Stimulated activated CD8-positive, alpha-beta memory T cell treated with anti-CD3 and anti-CD28 coated beads, Interleukin-7, amount 100 ng/mL, for 24 hours (primary cell): ENCODE results near the gene TNS4.

ENCODE experiments used
- DNase-seq: peaks from one replicate; pipeline ENCODE4 v3.0.0-alpha.2; 2020; ENCODE audit warnings: low read depth

The TNS4 gene

DNA sequence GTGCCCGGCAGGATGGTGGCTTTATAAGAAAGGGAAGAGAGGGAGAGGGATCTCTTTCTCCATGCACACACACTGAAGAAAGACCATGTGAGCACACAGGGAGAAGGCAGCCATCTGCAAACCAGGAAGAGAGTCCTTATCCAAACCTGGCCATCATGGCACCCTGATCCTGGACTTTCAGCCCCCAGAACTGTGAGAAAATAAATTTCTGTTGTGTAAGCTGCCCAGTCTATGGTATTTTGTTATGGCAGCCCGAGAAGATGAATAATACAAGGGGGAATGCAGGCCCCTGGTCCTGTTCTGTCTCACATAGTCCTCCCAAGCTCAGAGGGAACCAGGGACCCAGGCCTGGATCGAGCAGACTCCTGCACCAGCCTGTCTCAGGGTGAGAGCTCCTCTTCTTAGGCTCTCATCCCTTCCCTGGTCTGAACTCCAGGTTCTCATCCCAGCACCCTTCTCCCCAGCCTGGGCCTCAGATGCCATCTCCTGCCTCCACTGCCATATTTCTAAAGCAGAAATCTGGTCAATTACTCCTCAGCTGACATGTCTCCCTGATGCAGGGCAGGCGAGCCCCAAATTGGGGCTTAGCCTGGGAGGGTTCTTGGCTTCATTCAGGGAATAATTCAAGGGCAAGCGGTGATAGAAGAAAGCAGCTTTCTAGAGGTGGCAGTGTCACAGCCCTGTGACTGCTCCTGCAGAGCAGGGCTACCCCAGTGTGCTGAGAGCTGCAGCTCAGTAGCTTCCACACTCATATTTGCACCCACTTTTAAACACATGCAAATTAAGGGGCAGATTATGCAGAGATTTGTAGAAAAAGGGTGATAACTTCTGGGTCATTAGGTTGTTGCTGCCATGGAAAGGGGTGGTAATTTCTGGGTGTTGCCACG is 29.3 kb downstream of the TNS4 start:
- no peak for DNase-seq

DNA sequence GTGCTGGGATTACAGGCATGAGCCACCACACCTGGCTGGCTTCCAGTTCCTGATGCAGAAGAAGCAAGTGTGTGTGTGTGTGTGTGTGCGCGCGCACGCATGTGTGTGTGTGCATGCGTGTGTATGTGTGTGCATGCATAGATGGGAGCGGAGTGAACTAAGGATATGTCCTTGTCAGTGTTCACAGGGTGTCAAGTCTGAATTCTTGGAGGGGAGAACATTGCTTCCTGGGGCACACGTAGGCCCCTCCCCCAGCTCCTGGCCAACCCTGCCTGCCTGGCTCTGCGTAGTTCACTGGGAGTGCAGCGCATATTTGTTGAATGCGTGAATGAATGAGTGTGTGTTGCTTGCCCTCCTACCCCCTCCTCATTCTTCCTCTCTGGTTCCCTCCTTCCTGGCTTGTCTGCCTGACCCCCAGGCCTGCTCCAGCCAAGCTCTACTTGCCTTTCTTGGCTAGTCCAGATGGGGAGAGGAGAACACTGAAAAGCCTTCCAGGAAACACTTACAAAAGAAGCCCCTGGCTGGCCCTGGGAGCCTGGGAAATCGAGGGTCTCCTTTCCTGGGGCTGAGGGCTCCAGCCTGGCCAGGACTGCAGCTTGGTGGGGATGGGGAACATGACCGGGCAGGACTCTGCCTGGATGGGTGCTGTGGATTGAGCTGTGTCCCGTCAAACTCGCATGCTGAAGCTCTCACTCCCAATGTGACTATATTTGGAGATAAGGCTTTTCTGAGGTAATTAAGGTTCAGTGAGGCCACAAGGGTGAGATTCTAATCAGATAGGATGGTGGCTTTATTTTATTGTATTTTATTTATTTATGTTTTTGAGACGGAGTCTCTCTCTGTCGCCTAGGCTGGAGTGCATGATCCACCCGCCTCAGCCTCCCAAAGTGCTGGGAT is 30.2 kb downstream of the TNS4 start:
- DNase-seq = no peak

DNA sequence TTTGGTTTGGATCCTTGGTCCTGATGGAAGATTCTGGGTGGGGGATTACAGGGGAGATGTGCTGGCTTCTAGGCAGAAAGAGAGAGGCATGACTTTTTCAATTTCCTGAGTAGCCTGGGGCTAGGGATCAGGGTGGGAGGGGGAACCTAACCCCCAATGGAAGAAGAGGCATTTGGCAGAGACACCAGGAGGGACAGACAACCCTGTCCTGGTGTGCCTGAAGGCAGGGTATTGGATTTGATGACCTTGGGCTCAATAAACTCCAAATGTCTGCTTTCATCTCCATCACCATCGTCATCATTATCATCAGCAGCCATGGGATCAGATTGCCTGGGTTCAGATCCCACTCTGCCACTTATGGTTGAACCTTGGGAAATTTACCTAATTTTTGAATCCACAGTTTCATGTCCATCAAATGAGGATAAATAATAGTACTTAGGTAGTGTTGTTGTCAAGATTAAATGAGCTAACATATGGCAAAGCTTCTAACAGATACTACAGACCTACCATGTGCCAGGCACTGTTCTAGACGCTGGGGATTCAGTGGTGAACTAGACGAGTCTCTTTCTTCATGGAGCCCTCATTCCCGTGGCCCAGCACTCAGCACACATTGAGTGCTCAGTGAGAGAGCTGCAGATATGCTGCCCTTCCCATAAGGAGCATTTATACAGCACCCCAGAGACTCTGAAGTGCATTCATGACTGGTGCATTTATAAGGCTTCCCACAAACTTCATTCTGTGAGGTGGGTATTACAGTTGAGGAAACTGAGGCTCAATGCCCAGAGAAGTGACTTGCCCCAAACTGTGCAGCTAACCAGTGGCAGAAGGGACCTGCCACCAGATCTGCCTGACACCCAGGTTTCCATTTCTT is 31.4 kb downstream of the TNS4 start:
- DNase-seq = no peak

- no peak for DNase-seq
These were observed 32.9 kb downstream of the TNS4 start for GRCh38 chr17:40468560-40468959.

DNA sequence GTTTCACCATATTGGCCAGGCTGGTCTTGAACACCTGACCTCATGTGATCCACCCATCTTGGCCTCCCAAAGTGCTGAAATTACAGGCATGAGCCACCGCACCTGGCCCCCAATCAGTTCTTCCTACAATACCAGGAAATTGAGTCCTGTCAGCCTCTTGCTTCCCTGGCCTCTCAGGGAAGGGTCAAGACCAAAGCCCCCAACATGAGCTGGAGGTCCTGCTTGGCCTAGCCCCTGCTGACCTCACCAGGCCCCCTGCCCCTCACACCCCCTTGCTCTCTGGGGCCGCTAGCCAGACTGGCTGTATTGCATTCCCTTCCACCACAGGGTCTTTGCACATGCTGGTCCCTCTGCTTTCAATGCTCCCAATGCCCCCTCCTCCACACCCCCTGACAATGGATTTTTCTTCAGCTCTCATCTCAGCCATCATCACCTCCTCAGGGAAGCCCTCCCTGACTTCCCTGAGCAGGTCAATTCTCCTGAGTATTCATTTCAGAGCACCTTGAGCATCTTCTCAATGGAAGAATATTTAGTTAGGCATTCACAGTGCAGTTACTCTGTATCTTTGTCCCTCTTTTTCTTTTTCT is 34.0 kb downstream of the TNS4 start:
- DNase-seq = no peak

- no peak for DNase-seq
These were observed 35.0 kb downstream of the TNS4 start for GRCh38 chr17:40466298-40466971.

DNA sequence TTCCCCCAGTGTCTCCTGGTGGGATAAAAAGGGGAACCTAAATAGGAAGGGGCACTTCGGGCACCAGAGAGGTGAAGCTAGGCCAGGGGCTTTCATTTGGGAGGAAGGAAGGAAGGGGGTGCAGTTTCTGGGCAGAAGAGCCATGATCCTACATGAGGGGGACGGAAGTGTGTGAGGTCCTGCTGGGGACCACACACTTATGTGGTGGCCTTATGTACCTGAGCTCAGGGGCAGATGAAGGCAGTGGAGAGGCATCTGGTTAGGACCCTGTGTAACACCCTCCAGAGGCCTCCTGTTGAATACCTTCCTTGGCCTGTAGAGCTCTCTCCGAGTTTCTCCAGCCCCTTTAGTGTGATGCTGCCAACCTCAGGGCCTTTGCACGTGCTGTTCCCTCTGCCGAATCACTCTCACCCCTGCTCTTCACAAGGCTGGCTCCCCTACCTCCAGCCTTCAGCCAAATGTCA is 37.0 kb downstream of the TNS4 start:
- no peak for DNase-seq

GRCh38 chr17:40463122-40463550 is 38.3 kb downstream of the TNS4 start:
- DNase-seq = no peak

DNA sequence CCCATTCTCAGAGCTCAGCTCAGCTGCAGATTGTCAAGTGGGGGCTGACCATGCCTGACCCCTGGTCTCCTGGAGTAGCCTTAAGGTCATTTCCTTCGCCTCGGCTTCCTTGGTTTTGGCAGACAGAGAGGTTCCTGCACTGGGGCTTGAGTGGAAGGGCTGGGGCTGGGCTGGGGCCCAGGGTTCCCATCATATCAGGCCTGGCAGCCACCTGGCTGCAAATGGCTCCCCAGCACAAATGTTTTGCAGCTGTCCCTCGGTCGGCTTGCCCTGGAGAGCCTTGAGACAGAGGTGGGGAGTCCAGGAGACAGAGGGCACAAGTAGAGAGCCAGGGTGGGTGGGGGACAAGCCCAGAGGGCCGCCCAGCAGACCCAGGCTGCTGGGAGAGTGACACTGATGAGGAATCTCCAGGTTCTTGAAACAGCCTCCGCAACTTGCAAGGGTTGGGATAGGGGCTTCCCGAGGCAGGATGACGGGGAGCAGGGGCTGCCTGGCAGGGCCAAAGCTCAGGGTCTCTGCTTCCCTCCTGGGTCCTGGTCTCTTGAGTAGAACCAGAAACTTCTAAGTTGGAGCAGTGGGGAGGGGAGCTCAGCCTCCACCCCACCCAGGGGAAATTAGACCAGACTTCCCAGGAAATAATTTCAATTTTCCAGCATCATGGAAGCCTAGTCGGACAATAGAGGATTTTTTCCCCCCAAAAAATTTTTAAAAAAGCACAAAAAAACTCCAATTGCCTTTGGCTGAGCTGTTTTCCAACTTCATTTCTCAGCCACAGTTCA is 38.9 kb downstream of the TNS4 start:
- no peak for DNase-seq

DNA sequence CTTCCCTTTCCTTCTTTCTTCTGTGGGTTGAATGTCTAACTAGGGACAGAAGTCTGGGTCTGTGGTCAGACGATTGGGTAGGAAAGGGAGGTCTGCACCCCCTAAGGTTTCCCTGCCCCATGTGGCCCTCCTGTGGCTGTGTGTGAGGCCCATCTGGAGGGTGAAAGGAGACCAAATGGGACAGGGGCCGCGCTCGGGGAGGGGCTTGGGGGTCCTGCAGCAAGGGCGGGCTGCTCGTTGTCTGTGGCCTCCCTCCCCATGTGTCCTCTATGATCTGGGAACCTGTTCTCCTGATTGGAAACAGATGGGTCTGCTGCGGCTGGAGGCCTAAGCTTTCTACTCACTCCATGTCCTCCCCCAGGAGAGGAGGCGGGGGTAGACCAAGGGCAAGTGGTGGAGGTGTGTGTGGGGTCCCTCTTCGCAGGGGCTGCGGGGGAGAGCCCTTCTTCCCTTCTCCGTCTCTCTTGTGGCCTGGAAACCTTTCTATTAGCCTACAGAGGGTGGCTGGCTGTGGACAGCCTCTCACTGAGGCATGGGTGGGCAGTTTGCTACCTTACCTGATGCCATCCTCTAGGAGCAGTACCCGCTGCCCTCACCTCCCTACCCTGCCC is 39.6 kb downstream of the TNS4 start:
- DNase-seq = no peak

DNA sequence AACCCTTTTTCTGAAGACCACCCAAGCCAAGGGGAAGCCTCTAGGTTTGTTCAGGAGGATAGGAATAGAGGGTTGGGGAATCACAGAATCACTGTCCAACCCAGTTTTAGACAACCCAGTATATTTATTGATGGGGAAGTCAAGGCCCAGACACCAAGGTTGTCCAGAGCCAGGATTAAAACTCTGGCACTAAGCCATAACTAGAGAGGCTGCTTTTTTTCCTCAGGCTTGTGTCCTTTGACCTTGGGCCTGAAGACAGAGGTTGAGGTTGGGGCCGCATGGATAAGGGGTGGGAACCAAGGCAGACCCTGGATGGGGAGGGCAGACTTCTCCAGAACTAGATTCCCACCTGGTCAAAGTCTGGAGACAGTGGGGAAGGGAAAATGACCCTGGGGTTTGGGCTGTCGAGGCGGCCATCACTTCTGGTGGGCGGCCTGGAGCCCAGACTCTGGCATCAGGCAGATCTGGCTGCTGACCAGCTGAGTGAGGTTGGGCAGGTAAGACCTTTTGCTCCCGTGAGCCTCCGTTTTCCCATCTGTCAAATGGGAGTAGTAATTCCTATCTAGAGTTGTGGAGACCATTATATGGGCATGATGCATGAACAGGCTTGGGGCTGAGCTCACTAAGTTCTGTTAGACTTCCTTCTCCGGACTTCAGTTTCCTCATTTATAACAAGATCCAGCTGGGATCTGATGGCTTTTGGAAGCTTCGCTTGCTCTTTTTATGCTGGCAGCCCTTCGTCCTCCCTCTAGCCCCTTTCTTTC is 40.3 kb downstream of the TNS4 start:
- DNase-seq = no peak

GRCh38 chr17:40460604-40460967 is 40.8 kb downstream of the TNS4 start:
- DNase-seq = no peak

DNA sequence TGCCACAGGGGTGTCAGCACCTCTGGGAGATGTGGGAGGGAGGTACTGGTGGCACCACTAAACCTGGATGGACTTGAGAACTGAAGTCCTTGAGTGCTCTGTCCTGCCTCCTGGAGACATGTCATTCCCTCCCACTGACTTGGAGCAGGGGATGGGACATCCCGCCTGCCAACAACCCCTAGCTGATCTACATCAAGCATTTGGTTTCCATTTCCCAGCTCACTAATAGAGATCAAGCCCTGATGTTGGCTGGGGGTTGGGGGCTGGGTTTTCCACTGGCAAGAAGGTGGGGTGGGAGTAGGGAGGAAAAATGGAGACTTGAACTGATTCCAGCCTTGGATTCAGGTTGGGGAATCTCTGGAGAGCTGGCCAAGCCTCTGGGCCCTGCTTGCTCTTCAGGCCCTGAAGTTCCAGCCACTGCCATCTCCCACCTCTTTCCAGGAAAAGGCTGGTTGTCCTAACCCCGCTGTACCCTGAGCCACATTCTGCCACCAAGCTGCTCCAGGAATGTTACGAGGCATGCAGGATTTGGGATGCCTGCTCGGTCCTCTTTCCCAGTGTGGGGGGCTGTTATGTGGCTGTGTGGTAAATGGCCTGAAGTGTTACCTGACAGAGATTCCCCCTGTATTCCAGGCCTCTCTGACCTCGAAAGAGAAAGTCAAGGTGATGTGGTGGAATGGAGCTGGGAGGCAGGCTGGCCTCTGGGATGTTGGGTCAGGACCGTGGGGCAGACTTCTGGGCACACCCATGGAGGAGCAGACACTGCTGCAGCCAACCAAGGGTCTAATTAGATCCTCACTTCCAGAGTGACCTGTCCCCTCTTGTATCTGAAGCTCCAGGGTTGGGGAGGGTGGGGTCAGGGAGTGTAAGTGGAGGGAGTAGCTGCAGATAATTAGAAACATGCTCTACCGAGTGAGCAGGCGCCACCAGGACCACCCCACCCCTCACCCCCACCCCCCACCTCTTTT is 41.5 kb downstream of the TNS4 start:
- no peak for DNase-seq

DNA sequence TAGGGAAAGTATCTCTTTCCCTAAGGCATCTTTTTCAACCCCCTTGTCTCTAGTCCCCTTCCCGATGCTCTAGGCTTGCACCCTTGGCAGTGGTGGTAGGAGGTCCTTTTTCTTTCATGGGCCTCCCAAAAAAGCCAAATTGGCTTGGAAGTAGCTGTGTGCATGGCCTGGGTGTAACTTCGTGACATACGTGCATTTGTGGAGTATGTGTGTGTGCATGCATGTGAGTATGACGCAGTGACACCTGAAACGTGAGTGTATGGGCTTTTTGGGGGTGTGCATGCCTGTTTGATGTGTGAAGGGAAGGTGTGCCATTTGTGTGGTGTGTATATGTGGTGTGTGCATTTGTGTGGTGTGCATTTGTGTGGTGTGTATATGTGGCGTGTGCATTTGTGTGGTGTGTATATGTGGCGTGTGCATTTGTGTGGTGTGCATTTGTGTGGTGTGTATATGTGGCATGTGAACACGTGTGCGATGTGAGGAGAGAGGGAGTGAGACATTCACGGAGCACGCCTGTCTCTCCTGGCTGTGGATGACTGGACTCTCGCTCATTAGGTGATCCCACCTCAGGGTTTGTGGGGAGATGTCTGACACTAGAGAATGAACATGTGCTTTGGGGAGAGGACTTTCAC is 42.5 kb downstream of the TNS4 start:
- no peak for DNase-seq

DNA sequence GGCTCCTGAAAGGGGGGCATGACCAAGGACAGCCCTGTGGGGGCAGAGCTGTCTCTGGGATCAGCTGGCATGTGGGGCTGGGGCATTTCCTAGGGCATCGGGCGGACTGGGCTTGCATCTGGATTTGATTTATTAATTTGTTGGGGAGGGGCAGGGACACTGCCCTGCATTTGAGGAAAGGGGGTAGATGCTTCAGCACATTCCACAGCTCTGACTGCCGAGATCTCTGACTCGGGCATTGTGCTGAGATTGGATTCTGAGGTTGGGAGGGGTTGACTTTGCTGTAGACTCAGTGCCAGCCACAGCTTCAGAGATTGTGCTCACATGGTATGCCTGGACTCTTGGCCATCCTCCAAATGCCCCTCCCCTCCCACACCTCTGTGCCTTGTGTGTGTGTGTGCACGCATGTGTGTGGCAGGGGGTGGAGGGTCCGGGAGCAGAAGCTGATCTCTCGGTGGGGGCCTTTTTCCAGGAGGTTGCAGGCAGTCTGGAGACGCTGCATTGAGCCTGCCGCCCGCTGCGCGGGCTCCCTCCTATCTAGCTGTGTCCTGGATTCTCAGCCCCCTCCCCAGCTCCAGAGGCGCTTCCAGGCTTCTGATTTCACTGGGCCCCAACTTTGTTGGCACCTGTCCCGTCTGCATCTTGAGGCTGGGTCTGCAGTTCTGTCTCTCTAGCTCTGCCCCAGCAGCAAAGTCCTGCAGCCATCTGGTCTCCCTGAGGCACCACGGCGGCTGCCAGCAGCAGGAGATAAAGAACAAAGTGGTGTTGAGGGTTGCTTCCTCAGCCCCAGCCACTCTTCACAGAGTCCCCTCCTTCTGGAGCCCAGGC is 43.2 kb downstream of the TNS4 start:
- DNase-seq = no peak

- no peak for DNase-seq
These were observed 44.1 kb downstream of the TNS4 start for GRCh38 chr17:40457369-40457768.
